MCF 10A (cell line): ENCODE measurements around the gene GNG10. TPM values are rescaled to one million over a fixed set of nuclear protein-coding genes. Genes with fewer than 3 reads are reported as not detected.
A peak's percentile ranks its signal among the peaks of the same experiment; 100 is the strongest.
"Not testable (repeated sequence)": the region's sequence is repeated elsewhere in the genome, so short reads cannot be mapped to it uniquely, and the experiment has no call there.

ENCODE experiments used
- BruUV-seq: library from RNA; stranded (reverse); fragments of 400-500 nt; replicated peaks from 2 replicates; lab custom pipeline; 2021; lab: Mats Ljungman, UMichigan
- CTCF ChIA-PET: fragments of 300-600 bp; sonication (Branson Sonifier 250); formaldehyde crosslinking; extraction: SDS; loops from one replicate; lab custom pipeline; 2021; ENCODE audit warnings: antibody characterized with exemption, inconsistent platforms; lab: Yijun Ruan, JAX
- POLR2A ChIA-PET: fragments of 300-600, 350-650 bp; sonication (Branson Sonifier 250); formaldehyde crosslinking; extraction: SDS; loops from one replicate; lab custom pipeline; 2020; ENCODE audit warnings: antibody characterized with exemption, inconsistent platforms; lab: Yijun Ruan, JAX
- DNase-seq: peaks from one replicate; pipeline ENCODE4 v3.0.0-alpha.2; 2018; ENCODE audit not compliant: unreplicated experiment
- H3K27ac Mint-ChIP-seq: one replicate; pipeline ENCODE4 v1.8.0; 2022; ENCODE audit warnings: mild to moderate bottlenecking, low read depth, mixed read lengths; ENCODE audit not compliant: unreplicated experiment
- H3K27me3 Mint-ChIP-seq: one replicate; pipeline ENCODE4 v1.8.0; 2022; ENCODE audit warnings: mixed read lengths; ENCODE audit not compliant: insufficient read depth, unreplicated experiment
- H3K36me3 Mint-ChIP-seq: one replicate; pipeline ENCODE4 v1.8.0; 2022; ENCODE audit warnings: mild to moderate bottlenecking, moderate library complexity, mixed read lengths; ENCODE audit not compliant: insufficient read depth, unreplicated experiment
- H3K4me1 Mint-ChIP-seq: one replicate; pipeline ENCODE4 v1.8.0; 2022; ENCODE audit warnings: mixed read lengths; ENCODE audit not compliant: insufficient read depth, unreplicated experiment
- H3K4me3 Mint-ChIP-seq: one replicate; pipeline ENCODE4 v1.8.0; 2022; ENCODE audit warnings: mild to moderate bottlenecking, moderate library complexity, mixed read lengths; ENCODE audit not compliant: unreplicated experiment
- H3K9me3 Mint-ChIP-seq: one replicate; pipeline ENCODE4 v1.8.0; 2022; ENCODE audit warnings: mixed read lengths; ENCODE audit not compliant: unreplicated experiment
- CTCF ChIP-seq: fragments of 200-600 bp; IDR thresholded peaks from one replicate; pipeline ENCODE4 v1.8.0; 2022; ENCODE audit warnings: antibody characterized with exemption, mild to moderate bottlenecking; ENCODE audit not compliant: unreplicated experiment
- intact Hi-C: fragments of 100-400 bp; cut with micrococcal nuclease; formaldehyde crosslinking; loops from 2 replicates; pipeline ENCODE4 v1.14.1; 2022
- total RNA-seq: library from RNA; stranded (reverse); gene quantifications from 2 replicates; pipeline ENCODE4 v1.2.3, GENCODE V29; 2022

Gene GNG10
- total RNA-seq, 1 experiment from 2014 or later, result 42.0 TPM

GRCh38 chr9:111663301-111663823 lies 2.0 kb downstream of the GNG10 start:
- CTCF ChIA-PET, result interaction anchor here (0.6 to 1.4 kb wide), 8 partner anchors 9 to 135 kb away, joined by 3 to 7 read pairs (median 3); no protein-coding TSS in a partner anchor
- DNase-seq, result peak; percentile 32
- BruUV-seq, result no TSS peak
- intact Hi-C loops, result no loop called here
- peak overlapping the region; percentile 93 for H3K27ac Mint-ChIP-seq
- H3K27me3 Mint-ChIP-seq, result no peaks in the 10 kb centered on the region
- TF ChIP-seq CTCF, result no peak
- no peaks in the 10 kb centered on the region for H3K9me3 Mint-ChIP-seq
- H3K4me1 Mint-ChIP-seq, result peaks cover 19% of the 10 kb centered on the region
- peak overlapping the region; percentile 87 for H3K4me3 Mint-ChIP-seq
- POLR2A ChIA-PET, result interaction anchor here (0.6 to 3.2 kb wide), 4 partner anchors 18 to 65 kb away, joined by 3 to 37 read pairs (median 4); partner anchors contain the start of gene DNAJC25
- peaks cover 26% of the 10 kb centered on the region for H3K36me3 Mint-ChIP-seq

GRCh38 chr9:111668026-111668573 lies 6.7 kb downstream of the GNG10 start:
- Mint-ChIP-seq H3K4me1 (peaks cover 6% of the 10 kb centered on the region), H3K9me3 (no peaks in the 10 kb centered on the region), H3K27ac (no peak overlapping the region), H3K4me3 (no peak overlapping the region), H3K27me3 (no peaks in the 10 kb centered on the region), H3K36me3 (peaks cover 38% of the 10 kb centered on the region)
- DNase-seq, result no peak
- intact Hi-C loops, result no loop called here
- no peak for TF ChIP-seq CTCF
- ChIA-PET POLR2A (interaction anchor here (1.0 kb wide), 1 partner anchor 11 kb away, joined by 3 read pairs; no protein-coding TSS in a partner anchor), CTCF (no interaction called here)
- no TSS peak for BruUV-seq

GRCh38 chr9:111668601-111669000 lies 7.2 kb downstream of the GNG10 start:
- H3K27ac Mint-ChIP-seq, H3K4me3 Mint-ChIP-seq, H3K27me3 Mint-ChIP-seq, DNase-seq, BruUV-seq, intact Hi-C loops, CTCF ChIA-PET, H3K9me3 Mint-ChIP-seq, POLR2A ChIA-PET, H3K4me1 Mint-ChIP-seq: not testable (repeated sequence)
- peaks cover 33% of the 10 kb centered on the region for H3K36me3 Mint-ChIP-seq

GRCh38 chr9:111674319-111674718 lies 12.9 kb downstream of the GNG10 start:
- no peak overlapping the region for H3K27ac Mint-ChIP-seq
- no peak for TF ChIP-seq CTCF
- H3K9me3 Mint-ChIP-seq, result no peaks in the 10 kb centered on the region
- intact Hi-C loops, result no loop called here
- DNase-seq, result no peak
- ChIA-PET CTCF (interaction anchor here (0.6 to 1.0 kb wide), 4 partner anchors 17 to 1732 kb away, joined by 3 read pairs; no protein-coding TSS in a partner anchor), POLR2A (interaction anchor here (0.7 kb wide), 1 partner anchor 1582 kb away, joined by 4 read pairs; no protein-coding TSS in a partner anchor)
- H3K4me3 Mint-ChIP-seq, result no peak overlapping the region
- BruUV-seq, result no TSS peak
- no peaks in the 10 kb centered on the region for H3K4me1 Mint-ChIP-seq
- H3K36me3 Mint-ChIP-seq, result peaks cover 22% of the 10 kb centered on the region
- H3K27me3 Mint-ChIP-seq, result no peaks in the 10 kb centered on the region
